HG03066 (cell line): ENCODE measurements around the gene FCF1.
A peak's percentile ranks its signal among the peaks of the same experiment; 100 is the strongest.

Source experiments
- ATAC-seq: cut with Tn5 transposase; IDR thresholded peaks from one replicate; pipeline ENCODE4 v1.9.1; 2021; ENCODE audit warnings: low read depth; ENCODE audit not compliant: unreplicated experiment

The FCF1 gene

GRCh38 chr14:74712499-74713394 lies at the start of gene FCF1, which contains the start of gene AREL1:
TSS of gene FCF1 (plus strand) at chr14:74713144. CDS start at chr14:74713198, 54 bp downstream.
TSS of gene AREL1 (minus strand) at chr14:74713080. CDS start at chr14:74685615, 27,465 bp downstream.
- peak; percentile 97 for ATAC-seq

GRCh38 chr14:74663884-74664283 lies 49.1 kb upstream of the FCF1 start:
- no peak for ATAC-seq

- ATAC-seq = no peak
Measured at GRCh38 chr14:74664717-74665116, 48.2 kb upstream of the FCF1 start.

- no peak for ATAC-seq
Measured at GRCh38 chr14:74667758-74668157, 45.2 kb upstream of the FCF1 start.

GRCh38 chr14:74669256-74669655 lies 43.7 kb upstream of the FCF1 start:
- ATAC-seq = no peak

- ATAC-seq = no peak
Measured at GRCh38 chr14:74669846-74670245, 43.1 kb upstream of the FCF1 start.

GRCh38 chr14:74670726-74671411 lies 42.1 kb upstream of the FCF1 start:
- no peak for ATAC-seq

GRCh38 chr14:74671789-74672188 lies 41.2 kb upstream of the FCF1 start:
- no peak for ATAC-seq

GRCh38 chr14:74673768-74674167 lies 39.2 kb upstream of the FCF1 start:
- no peak for ATAC-seq

GRCh38 chr14:74675219-74675618 lies 37.7 kb upstream of the FCF1 start:
- no peak for ATAC-seq

- ATAC-seq = no peak
Measured at GRCh38 chr14:74682169-74682952, 30.6 kb upstream of the FCF1 start.

- ATAC-seq = no peak
Measured at GRCh38 chr14:74683406-74683805, 29.5 kb upstream of the FCF1 start.

GRCh38 chr14:74684434-74684833 lies 28.5 kb upstream of the FCF1 start:
- ATAC-seq = no peak

- no peak for ATAC-seq
Measured at GRCh38 chr14:74685056-74685455, 27.9 kb upstream of the FCF1 start.

GRCh38 chr14:74685921-74686678 lies 26.8 kb upstream of the FCF1 start:
- ATAC-seq = no peak

GRCh38 chr14:74691456-74691855 lies 21.5 kb upstream of the FCF1 start:
- ATAC-seq = no peak

- no peak for ATAC-seq
Measured at GRCh38 chr14:74693191-74693590, 19.8 kb upstream of the FCF1 start.

- no peak for ATAC-seq
Measured at GRCh38 chr14:74695406-74695805, 17.5 kb upstream of the FCF1 start.

GRCh38 chr14:74697011-74697410 lies 15.9 kb upstream of the FCF1 start:
- ATAC-seq = no peak

- no peak for ATAC-seq
Measured at GRCh38 chr14:74697543-74697942, 15.4 kb upstream of the FCF1 start.
